Nephron (organoid): ENCODE data around the gene HRH3.
A peak's percentile ranks its signal among the peaks of the same experiment; 100 is the strongest.

ENCODE experiments used
- H3K27ac Mint-ChIP-seq, 3 experiments: 2 replicates each; pipeline ENCODE4 v1.8.0; 2020; ENCODE audit warnings: mixed read lengths in 3 of 3, mild to moderate bottlenecking in 2 of 3, moderate library complexity in 1 of 3
- H3K27me3 Mint-ChIP-seq: 2 replicates; pipeline ENCODE4 v1.8.0; 2021; ENCODE audit warnings: low read depth, mild to moderate bottlenecking, moderate library complexity, mixed read lengths
- H3K36me3 Mint-ChIP-seq: 2 replicates; pipeline ENCODE4 v1.8.0; 2020; ENCODE audit warnings: low read depth, mixed read lengths
- H3K4me1 Mint-ChIP-seq: 2 replicates; pipeline ENCODE4 v1.8.0; 2020; ENCODE audit warnings: mixed read lengths
- H3K4me3 Mint-ChIP-seq, 3 experiments: 2 replicates each; pipeline ENCODE4 v1.8.0; 2020; ENCODE audit warnings: mild to moderate bottlenecking in 3 of 3, mixed read lengths in 3 of 3, moderate library complexity in 2 of 3
- H3K9me3 Mint-ChIP-seq: 2 replicates; pipeline ENCODE4 v1.8.0; 2020; ENCODE audit warnings: mixed read lengths
- CTCF ChIP-seq, 3 experiments: fragments of 200-600 bp; sonication (generic); IDR thresholded peaks; one replicate each; pipeline ENCODE4 v1.5.0; 2021; ENCODE audit warnings: antibody characterized with exemption in 3 of 3; ENCODE audit not compliant: unreplicated experiment in 3 of 3

Gene HRH3

DNA sequence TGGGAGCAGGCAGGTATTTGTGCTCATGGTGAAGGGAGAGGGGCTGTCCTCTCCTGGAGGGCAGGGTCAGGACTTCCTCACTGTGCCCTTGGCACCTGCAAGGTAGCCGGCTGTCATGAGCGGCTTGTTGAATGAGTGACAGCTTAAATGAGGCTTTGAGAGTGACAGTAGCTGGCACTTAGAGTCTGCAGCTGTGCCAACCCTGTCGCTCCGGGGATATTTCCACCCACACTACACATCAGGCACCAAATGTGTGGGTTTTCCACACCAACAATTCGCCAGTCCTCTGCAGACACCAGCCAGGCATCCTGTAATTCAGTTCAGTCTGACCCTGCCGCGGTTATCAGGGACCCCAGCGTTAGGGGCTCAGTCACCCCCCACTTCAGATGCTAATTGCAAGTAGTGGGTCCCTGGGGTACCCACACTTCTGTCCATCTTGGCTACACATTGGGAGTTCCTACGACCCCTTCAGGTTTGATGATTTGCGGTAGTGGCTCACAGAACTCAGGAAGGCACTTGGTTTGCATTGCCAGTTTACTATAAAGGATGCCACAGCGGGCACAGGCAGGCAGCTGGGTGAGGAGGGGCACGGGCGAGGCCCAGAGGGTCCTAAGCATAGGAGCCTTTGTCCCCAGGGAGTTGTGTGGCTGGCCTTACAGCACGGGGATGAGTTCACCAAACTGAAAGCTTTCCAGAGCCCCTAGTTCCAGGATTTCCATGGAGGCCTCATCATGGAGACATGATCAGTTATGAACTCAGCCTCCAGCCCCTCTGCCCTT is 28.1 kb downstream of the HRH3 start:
- TF ChIP-seq CTCF (IDR thresholded peaks at IDR 0.05; ENCODE audit: unreplicated experiment in 3 of 3), result no peak
- H3K27ac Mint-ChIP-seq, result no peak overlapping the region
- H3K9me3 Mint-ChIP-seq, result no peaks in the 10 kb centered on the region
- no peak overlapping the region for H3K4me3 Mint-ChIP-seq
- peaks cover 2% of the 10 kb centered on the region for H3K4me1 Mint-ChIP-seq
- peaks cover 16% of the 10 kb centered on the region for H3K36me3 Mint-ChIP-seq
- H3K27me3 Mint-ChIP-seq, result no peaks in the 10 kb centered on the region

GRCh38 chr20:62190639-62191411 is 29.3 kb downstream of the HRH3 start:
- no peaks in the 10 kb centered on the region for H3K9me3 Mint-ChIP-seq
- H3K27ac Mint-ChIP-seq, result no peak overlapping the region
- TF ChIP-seq CTCF (IDR thresholded peaks at IDR 0.05; ENCODE audit: unreplicated experiment in 3 of 3), result no peak
- H3K4me3 Mint-ChIP-seq, result no peak overlapping the region
- peaks cover 6% of the 10 kb centered on the region for H3K4me1 Mint-ChIP-seq
- peaks cover 15% of the 10 kb centered on the region for H3K36me3 Mint-ChIP-seq
- no peaks in the 10 kb centered on the region for H3K27me3 Mint-ChIP-seq

- Mint-ChIP-seq H3K9me3 (no peaks in the 10 kb centered on the region), H3K36me3 (peaks cover 10% of the 10 kb centered on the region), H3K27ac (no peak overlapping the region), H3K27me3 (no peaks in the 10 kb centered on the region), H3K4me3 (peak overlapping the region; percentile 36 to 77 (median 62)), H3K4me1 (peaks cover 11% of the 10 kb centered on the region)
- TF ChIP-seq CTCF (IDR thresholded peaks at IDR 0.05; ENCODE audit: unreplicated experiment in 3 of 3), result no peak
Observed at GRCh38 chr20:62186887-62187866, 32.9 kb downstream of the HRH3 start.

- Mint-ChIP-seq H3K27me3 (no peaks in the 10 kb centered on the region), H3K4me3 (peak overlapping the region in 1 of 3 experiments; percentile 62), H3K36me3 (peaks cover 10% of the 10 kb centered on the region), H3K4me1 (peaks cover 11% of the 10 kb centered on the region), H3K27ac (no peak overlapping the region), H3K9me3 (no peaks in the 10 kb centered on the region)
- no peak for TF ChIP-seq CTCF (IDR thresholded peaks at IDR 0.05; ENCODE audit: unreplicated experiment in 3 of 3)
Observed at GRCh38 chr20:62186096-62186426, 34.0 kb downstream of the HRH3 start.

- H3K9me3 Mint-ChIP-seq, result no peaks in the 10 kb centered on the region
- peaks cover 4% of the 10 kb centered on the region for H3K36me3 Mint-ChIP-seq
- H3K4me3 Mint-ChIP-seq, result peak overlapping the region; percentile 91 to 96 (median 94)
- H3K27ac Mint-ChIP-seq, result peak overlapping the region; percentile 73 to 90 (median 87)
- no peaks in the 10 kb centered on the region for H3K27me3 Mint-ChIP-seq
- H3K4me1 Mint-ChIP-seq, result peaks cover 11% of the 10 kb centered on the region
- no peak for TF ChIP-seq CTCF (IDR thresholded peaks at IDR 0.05; ENCODE audit: unreplicated experiment in 3 of 3)
Observed at GRCh38 chr20:62183426-62184142, 36.5 kb downstream of the HRH3 start.
